Brain microvascular endothelial cell (primary cell): Measurements from ENCODE around the gene R3HDM2.

Source experiments
- DNase-seq: peaks from one replicate; pipeline ENCODE4 v3.0.0-alpha.2; 2020
- H3K27ac ChIP-seq: fragments of 250-450 bp; sonication (Bioruptor Pico); 2 replicates; pipeline ENCODE4 v1.5.1; 2020; ENCODE audit warnings: mild to moderate bottlenecking, moderate library complexity
- H3K27me3 ChIP-seq: fragments of 250-450 bp; sonication (Bioruptor Pico); replicated peaks from 2 replicates; pipeline ENCODE4 v1.5.1; 2020; ENCODE audit warnings: mild to moderate bottlenecking
- H3K36me3 ChIP-seq: fragments of 250-450 bp; sonication (Bioruptor Pico); replicated peaks from 2 replicates; pipeline ENCODE4 v1.5.1; 2020; ENCODE audit warnings: mild to moderate bottlenecking
- H3K4me3 ChIP-seq: 2 replicates; pipeline ENCODE4 v1.5.1; 2011; ENCODE audit warnings: low read depth, mild to moderate bottlenecking, control low read depth, low read length, moderate library complexity
- in situ Hi-C: cut with HindIII; loops from 2 replicates; pipeline ENCODE4 v1.10.0; 2017; ENCODE audit warnings: low sequenced_read_pairs, low pct_ligation_motif_present
- TF ChIP-seq, protein P1 (sequence below): IDR thresholded peaks from 2 replicates; pipeline ENCODE4 v1.5.1; 2011; ENCODE audit warnings: low read depth, mild to moderate bottlenecking, moderate library complexity, low read length, control low read depth, inconsistent platforms; ENCODE audit errors: missing control alignments

The R3HDM2 gene

DNA sequence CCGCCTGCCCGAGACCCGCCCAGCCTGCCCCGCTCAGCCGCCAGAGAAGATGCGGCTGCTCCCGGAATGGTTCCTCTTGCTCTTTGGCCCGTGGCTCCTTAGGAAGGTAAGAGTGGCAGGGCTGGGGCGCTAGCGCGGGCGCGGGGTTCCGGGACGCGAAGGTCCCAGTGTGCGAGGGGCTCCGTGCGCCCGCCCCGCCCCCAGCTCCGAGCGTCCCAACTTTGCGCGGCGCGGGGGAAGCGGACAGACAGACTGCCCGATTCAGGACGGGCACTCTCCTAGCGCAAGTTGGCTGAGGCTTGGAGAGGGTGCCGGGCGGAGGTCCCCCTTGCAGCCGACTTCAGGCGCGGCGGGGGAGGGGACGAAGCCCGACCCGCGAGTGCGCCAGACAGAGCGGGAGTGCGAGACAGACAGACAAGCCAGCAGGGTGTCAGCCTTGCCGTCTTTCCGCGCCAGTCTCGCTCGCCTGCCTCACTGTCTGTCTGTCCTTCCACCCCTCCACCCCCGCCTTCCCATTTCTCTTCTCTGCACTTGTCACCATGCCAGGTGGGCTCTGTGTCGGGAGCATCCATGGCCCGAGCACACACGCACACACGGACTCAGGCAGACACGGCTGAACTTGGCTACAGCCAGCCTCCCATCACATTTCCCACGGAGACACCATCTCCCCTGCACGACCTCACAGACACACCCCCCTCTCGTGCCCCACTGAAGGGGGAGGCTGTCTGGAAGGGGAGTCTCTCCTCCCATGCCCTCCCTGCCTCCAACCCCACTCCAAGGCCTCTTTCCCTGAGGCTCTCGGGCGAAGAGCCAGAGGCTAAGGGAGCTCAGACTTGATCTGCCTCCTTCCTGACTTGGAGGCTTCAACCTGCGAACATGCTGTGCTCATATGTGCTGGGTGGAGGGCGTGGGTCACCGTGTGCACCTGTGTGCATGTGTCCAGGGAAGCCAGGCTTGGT lies 213.6 kb downstream of the R3HDM2 start:
- in situ Hi-C loops = no loop called here
- Histone ChIP-seq H3K4me3 (peak overlapping the region; percentile 48), H3K36me3 (peaks cover 5% of the 10 kb centered on the region), H3K27me3 (peaks cover 51% of the 10 kb centered on the region), H3K27ac (no peak overlapping the region)
- TF ChIP-seq, protein P1, sequence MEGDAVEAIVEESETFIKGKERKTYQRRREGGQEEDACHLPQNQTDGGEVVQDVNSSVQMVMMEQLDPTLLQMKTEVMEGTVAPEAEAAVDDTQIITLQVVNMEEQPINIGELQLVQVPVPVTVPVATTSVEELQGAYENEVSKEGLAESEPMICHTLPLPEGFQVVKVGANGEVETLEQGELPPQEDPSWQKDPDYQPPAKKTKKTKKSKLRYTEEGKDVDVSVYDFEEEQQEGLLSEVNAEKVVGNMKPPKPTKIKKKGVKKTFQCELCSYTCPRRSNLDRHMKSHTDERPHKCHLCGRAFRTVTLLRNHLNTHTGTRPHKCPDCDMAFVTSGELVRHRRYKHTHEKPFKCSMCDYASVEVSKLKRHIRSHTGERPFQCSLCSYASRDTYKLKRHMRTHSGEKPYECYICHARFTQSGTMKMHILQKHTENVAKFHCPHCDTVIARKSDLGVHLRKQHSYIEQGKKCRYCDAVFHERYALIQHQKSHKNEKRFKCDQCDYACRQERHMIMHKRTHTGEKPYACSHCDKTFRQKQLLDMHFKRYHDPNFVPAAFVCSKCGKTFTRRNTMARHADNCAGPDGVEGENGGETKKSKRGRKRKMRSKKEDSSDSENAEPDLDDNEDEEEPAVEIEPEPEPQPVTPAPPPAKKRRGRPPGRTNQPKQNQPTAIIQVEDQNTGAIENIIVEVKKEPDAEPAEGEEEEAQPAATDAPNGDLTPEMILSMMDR = no peak
- no peak for DNase-seq

DNA sequence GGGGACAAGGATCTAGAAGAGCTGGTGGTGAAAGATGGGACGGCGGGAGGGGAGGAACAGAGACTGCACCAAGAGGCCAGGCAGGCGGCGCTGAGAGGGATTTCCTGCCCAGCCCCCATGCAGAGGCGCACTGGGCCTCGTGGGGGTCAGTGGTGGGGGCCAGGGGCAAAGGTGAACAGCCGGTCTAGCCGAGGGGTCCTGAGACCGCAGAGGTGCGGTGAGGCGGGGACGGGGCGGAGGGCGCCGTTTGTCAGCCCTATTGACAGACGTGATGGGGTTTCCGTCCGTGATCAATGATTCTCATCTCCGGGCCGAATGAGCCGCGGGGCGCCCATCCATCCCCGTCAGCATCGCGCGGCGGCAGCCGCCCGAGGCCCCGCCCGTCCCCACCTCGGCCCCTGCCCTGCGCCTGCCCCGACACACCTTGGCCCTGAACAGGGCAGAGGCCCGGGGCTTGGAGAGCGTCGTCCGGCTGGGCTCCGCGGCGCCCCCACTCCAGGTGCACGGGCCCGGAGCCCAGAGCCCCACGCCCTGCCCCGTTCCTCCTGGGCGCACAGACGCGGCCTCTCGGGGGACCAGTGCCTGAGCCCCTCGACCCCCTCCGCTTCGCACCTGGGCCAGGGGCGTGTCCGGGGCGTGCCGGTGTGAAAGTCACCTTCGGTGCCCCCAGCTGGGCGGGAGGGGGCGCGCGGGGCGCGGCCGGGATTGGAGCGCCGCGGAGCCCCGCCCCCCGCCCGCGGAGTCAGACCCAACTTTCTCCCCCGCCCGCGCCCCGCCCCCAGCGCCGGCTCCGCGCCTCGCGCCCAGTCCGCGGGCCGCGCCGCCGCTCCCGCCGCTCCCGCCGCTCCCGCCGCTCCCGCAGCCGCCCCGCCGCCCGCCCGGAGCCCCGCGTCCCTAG lies 214.6 kb downstream of the R3HDM2 start, which contains the start of gene NXPH4:
Gene NXPH4 (plus strand): TSS at position 781 of the 898 bp plus-strand sequence. CDS start 176 bp downstream, outside the sequence.
- no peak for DNase-seq
- Histone ChIP-seq H3K27me3 (peaks cover 45% of the 10 kb centered on the region), H3K36me3 (peaks cover 15% of the 10 kb centered on the region), H3K27ac (no peak within 1 kb of the TSS), H3K4me3 (peak within 1 kb of the TSS; percentile 48)
- TF ChIP-seq, protein P1 = no peak
- in situ Hi-C loops = no loop called here

DNA sequence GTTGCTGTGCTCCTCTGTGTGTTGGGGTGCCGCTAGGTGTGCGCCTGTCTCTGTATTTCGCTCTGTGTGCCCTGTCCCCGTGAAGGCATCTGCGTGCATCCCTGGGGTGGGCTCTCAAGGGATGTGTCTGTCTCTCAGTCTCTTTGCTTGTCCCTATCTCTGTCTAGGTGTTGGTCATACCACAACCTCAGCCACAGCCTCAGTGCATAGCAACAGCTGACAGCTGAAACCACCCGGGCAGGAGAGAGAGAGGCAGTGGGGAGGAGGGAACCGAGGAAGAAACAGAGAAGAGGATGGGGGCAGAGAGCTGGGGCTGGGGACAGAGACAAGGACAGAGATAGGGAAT lies 215.2 kb downstream of the R3HDM2 start:
- in situ Hi-C loops = no loop called here
- no peak overlapping the region for H3K4me3 ChIP-seq
- H3K27me3 ChIP-seq = peaks cover 39% of the 10 kb centered on the region
- H3K36me3 ChIP-seq = peaks cover 21% of the 10 kb centered on the region
- H3K27ac ChIP-seq = no peak overlapping the region
- TF ChIP-seq, protein P1 = no peak
- DNase-seq = no peak

- in situ Hi-C loops = no loop called here
- Histone ChIP-seq H3K27ac (no peak overlapping the region), H3K27me3 (peaks cover 35% of the 10 kb centered on the region), H3K4me3 (no peak overlapping the region), H3K36me3 (peaks cover 24% of the 10 kb centered on the region)
- TF ChIP-seq, protein P1 = no peak
- DNase-seq = no peak
Observed at GRCh38 chr12:57215065-57215464, 215.8 kb downstream of the R3HDM2 start.

- Histone ChIP-seq H3K27ac (no peak overlapping the region), H3K27me3 (peaks cover 30% of the 10 kb centered on the region), H3K4me3 (no peak overlapping the region), H3K36me3 (peaks cover 29% of the 10 kb centered on the region)
- in situ Hi-C loops = no loop called here
- DNase-seq = peak; percentile 45
- TF ChIP-seq, protein P1 = peak; percentile 85
Observed at GRCh38 chr12:57214398-57214781, 216.5 kb downstream of the R3HDM2 start.
